ENCODE measurements around the gene RRP8.

DNA sequence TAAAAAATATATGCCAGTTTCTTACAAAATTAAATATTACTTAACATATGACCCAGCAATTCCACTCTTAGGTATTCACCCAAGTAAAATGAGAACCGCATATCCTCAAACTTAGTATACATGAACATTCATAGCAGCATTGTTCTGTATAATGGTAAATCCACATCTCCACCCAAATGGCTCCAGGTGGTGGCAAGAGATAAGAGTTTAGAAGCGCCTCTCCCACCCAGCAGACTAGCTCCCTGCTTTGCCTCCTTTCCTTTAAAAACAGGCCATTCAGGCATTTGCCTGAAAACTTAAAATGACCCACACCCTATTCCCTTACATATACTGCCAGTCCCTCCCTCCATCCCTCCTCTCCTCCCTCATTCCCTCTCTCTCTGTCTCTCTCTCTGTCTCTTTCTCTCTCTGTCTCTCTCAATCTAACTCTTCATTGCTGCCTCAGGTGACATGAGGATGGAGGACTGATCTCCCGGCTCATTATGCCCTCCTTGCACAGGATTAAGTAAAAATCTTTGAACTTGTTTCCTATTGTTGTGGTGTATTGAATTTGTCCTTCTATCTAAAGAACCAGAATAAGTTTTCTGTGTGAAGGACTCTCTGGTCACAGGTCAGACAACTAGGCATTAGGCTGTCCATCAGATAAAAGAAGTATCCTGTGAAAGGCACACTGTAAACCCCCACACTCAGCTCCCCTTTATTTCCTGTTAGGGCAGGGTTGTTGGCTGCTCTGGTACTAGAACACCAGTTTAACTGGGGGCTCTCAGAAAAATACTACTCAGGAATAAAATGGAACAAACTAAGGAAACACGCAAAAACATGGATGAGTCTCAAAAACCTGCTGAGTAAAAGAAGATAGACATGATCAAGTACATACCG, 48.3 kb downstream of the RRP8 start:
- TF ChIP-seq, protein P1, sequence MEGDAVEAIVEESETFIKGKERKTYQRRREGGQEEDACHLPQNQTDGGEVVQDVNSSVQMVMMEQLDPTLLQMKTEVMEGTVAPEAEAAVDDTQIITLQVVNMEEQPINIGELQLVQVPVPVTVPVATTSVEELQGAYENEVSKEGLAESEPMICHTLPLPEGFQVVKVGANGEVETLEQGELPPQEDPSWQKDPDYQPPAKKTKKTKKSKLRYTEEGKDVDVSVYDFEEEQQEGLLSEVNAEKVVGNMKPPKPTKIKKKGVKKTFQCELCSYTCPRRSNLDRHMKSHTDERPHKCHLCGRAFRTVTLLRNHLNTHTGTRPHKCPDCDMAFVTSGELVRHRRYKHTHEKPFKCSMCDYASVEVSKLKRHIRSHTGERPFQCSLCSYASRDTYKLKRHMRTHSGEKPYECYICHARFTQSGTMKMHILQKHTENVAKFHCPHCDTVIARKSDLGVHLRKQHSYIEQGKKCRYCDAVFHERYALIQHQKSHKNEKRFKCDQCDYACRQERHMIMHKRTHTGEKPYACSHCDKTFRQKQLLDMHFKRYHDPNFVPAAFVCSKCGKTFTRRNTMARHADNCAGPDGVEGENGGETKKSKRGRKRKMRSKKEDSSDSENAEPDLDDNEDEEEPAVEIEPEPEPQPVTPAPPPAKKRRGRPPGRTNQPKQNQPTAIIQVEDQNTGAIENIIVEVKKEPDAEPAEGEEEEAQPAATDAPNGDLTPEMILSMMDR (IDR thresholded peaks at IDR 0.05) = no peak
- TF ChIP-seq POLR2A (IDR thresholded peaks at IDR 0.05) = no peak

All from upper lobe of left lung (tissue), 4 donors.